Non-pigmented ciliary epithelial cell (primary cell): ENCODE measurements around the gene EPHA10.

ENCODE experiments used
- DNase-seq: peaks from one replicate; pipeline ENCODE4 v3.0.0-alpha.2; 2010; ENCODE audit warnings: low read depth

The EPHA10 gene

GRCh38 chr1:37672136-37672870 lies 92.6 kb downstream of the EPHA10 start:
- no peak for DNase-seq

DNA sequence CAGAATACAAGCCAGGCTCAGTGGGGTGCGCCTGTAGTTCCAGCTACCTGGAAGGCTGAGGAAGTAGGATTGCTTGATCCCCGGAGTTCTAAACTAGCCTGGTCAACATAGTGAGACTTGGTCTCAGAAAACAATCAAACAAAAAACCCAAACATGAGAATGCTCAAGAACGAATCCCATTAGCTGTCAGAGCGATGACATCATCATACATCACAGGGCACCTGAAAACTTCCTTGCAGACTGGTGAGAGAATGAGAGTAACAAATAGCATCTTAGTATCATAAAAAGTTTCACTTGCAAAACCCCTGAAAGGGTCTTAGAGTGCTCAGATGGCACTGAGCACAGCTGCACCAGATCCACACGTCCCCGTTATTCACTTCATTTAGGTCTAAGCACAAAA lies 93.7 kb downstream of the EPHA10 start:
- DNase-seq: no peak

- DNase-seq: no peak
These were observed 94.8 kb downstream of the EPHA10 start for GRCh38 chr1:37670133-37670532.

DNA sequence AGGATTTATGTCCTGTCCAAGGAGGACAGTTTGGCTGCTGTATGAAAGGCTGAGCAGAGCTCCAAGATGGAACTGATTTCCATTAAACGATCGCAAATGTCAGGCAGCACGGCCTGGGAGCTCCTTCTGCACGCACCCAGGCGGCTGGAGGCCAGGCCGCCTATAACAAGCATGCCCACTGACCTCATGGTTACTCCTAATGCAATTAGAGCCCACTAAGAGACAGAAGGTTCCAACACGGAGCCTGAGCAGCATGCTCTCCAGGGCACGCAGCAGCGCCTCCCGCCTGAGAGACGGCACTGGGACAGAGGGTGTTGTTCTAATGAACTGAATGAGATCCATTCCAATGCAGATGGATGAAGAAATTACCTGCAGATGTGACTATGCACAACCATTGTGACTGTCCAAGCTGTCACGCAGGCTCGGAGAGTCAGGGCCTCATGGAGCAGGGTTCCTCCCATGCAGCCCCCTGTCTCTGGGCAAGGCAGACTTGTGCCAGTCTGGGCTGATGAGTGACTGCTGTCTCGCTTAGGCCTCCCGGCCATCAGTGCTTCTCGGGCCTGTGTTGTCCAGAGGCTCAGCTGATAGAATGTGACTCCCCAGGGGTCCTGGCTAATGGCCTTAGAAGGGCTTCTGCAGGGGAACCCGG lies 97.8 kb downstream of the EPHA10 start:
- no peak for DNase-seq

DNA sequence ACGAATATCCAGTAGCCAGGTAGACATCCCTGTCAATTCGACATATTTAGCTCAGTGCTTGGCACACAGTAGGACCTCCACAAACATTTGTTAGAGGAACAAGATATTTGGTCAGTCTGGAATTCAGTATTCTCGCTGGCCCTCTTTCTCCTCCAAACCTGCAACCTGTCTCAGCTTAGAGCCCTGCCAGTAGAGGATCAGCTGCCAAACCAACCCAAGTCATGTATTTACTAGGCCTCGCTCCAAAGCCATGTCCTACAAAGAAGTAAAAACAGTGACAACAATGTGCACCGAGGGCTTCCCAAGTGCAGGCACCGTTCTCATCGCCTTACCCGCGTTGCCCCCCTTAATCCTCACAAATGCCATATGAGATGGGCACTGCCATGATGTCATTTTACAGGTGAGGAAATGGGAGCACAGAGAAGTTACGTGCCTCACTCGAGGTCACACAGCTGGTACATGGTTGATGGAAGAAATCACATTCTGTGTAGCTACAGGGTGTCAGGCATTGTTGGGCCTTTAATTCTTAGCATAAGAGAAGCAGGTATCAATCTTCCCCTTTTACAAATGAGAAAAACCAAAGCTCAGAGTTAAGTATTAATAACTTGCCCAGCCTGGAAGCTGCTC lies 98.6 kb downstream of the EPHA10 start:
- no peak for DNase-seq
